ENCODE results near the gene STPG2. TPM values are rescaled to one million over a fixed set of nuclear protein-coding genes. Genes with fewer than 3 reads are reported as not detected.

Gene STPG2
- total and polyA plus RNA-seq, 4 donors: 0.05 to 0.67 (median 0.28) TPM; not detected in 1

GRCh38 chr4:98026362-98026761, 116.9 kb downstream of the STPG2 start:
- no peaks in the 10 kb centered on the region for H3K9me3 ChIP-seq (ENCODE audit: control insufficient read depth in 4 of 4, low read length in 3 of 4)
- H3K27ac ChIP-seq (ENCODE audit: low read depth in 1 of 2, low read length in 2 of 2): no peak overlapping the region
- no peaks in the 10 kb centered on the region for H3K36me3 ChIP-seq (ENCODE audit: control insufficient read depth in 4 of 4, insufficient read depth in 3 of 4, low read depth in 1 of 4, low read length in 3 of 4)
- WGBS: 90% methylated on average over 3 of the region's 3 CpGs
- TF ChIP-seq RXRA (IDR thresholded peaks at IDR 0.05) (no peak), HNF4A (conservative IDR thresholded peaks at IDR 0.05) (no peak), NR2F2 (IDR thresholded peaks at IDR 0.05) (no peak), HNF4G (IDR thresholded peaks at IDR 0.05) (no peak), ATF3 (IDR thresholded peaks at IDR 0.05) (no peak), JUND (IDR thresholded peaks at IDR 0.05) (no peak), TAF1 (conservative IDR thresholded peaks at IDR 0.05) (no peak), FOXA2 (IDR thresholded peaks at IDR 0.05) (no peak), EGR1 (IDR thresholded peaks at IDR 0.05; ENCODE audit: low read depth in 2 of 2) (no peak), MAX (IDR thresholded peaks at IDR 0.05) (no peak), SP1 (IDR thresholded peaks at IDR 0.05) (no peak), FOXA1 (IDR thresholded peaks at IDR 0.05) (no peak), YY1 (IDR thresholded peaks at IDR 0.05) (no peak), GABPA (IDR thresholded peaks at IDR 0.05 in 1 of 2, conservative IDR thresholded peaks at IDR 0.05 in 1 of 2) (no peak), RAD21 (IDR thresholded peaks at IDR 0.05) (no peak)
- TF ChIP-seq, protein P1, sequence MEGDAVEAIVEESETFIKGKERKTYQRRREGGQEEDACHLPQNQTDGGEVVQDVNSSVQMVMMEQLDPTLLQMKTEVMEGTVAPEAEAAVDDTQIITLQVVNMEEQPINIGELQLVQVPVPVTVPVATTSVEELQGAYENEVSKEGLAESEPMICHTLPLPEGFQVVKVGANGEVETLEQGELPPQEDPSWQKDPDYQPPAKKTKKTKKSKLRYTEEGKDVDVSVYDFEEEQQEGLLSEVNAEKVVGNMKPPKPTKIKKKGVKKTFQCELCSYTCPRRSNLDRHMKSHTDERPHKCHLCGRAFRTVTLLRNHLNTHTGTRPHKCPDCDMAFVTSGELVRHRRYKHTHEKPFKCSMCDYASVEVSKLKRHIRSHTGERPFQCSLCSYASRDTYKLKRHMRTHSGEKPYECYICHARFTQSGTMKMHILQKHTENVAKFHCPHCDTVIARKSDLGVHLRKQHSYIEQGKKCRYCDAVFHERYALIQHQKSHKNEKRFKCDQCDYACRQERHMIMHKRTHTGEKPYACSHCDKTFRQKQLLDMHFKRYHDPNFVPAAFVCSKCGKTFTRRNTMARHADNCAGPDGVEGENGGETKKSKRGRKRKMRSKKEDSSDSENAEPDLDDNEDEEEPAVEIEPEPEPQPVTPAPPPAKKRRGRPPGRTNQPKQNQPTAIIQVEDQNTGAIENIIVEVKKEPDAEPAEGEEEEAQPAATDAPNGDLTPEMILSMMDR (IDR thresholded peaks at IDR 0.05; ENCODE audit: low read depth, low read length, missing input control): no peak
- TF ChIP-seq, protein P2, sequence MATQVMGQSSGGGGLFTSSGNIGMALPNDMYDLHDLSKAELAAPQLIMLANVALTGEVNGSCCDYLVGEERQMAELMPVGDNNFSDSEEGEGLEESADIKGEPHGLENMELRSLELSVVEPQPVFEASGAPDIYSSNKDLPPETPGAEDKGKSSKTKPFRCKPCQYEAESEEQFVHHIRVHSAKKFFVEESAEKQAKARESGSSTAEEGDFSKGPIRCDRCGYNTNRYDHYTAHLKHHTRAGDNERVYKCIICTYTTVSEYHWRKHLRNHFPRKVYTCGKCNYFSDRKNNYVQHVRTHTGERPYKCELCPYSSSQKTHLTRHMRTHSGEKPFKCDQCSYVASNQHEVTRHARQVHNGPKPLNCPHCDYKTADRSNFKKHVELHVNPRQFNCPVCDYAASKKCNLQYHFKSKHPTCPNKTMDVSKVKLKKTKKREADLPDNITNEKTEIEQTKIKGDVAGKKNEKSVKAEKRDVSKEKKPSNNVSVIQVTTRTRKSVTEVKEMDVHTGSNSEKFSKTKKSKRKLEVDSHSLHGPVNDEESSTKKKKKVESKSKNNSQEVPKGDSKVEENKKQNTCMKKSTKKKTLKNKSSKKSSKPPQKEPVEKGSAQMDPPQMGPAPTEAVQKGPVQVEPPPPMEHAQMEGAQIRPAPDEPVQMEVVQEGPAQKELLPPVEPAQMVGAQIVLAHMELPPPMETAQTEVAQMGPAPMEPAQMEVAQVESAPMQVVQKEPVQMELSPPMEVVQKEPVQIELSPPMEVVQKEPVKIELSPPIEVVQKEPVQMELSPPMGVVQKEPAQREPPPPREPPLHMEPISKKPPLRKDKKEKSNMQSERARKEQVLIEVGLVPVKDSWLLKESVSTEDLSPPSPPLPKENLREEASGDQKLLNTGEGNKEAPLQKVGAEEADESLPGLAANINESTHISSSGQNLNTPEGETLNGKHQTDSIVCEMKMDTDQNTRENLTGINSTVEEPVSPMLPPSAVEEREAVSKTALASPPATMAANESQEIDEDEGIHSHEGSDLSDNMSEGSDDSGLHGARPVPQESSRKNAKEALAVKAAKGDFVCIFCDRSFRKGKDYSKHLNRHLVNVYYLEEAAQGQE (IDR thresholded peaks at IDR 0.05): no peak
- TF ChIP-seq, protein P3, sequence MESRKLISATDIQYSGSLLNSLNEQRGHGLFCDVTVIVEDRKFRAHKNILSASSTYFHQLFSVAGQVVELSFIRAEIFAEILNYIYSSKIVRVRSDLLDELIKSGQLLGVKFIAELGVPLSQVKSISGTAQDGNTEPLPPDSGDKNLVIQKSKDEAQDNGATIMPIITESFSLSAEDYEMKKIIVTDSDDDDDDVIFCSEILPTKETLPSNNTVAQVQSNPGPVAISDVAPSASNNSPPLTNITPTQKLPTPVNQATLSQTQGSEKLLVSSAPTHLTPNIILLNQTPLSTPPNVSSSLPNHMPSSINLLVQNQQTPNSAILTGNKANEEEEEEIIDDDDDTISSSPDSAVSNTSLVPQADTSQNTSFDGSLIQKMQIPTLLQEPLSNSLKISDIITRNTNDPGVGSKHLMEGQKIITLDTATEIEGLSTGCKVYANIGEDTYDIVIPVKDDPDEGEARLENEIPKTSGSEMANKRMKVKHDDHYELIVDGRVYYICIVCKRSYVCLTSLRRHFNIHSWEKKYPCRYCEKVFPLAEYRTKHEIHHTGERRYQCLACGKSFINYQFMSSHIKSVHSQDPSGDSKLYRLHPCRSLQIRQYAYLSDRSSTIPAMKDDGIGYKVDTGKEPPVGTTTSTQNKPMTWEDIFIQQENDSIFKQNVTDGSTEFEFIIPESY (IDR thresholded peaks at IDR 0.05): no peak
- no peak overlapping the region for H3K9ac ChIP-seq (ENCODE audit: low read depth in 1 of 2, low read length in 2 of 2)
- H3K4me3 ChIP-seq (ENCODE audit: low read depth in 1 of 3, low read length in 3 of 3): no peak overlapping the region
- no peaks in the 10 kb centered on the region for H3K27me3 ChIP-seq (ENCODE audit: control insufficient read depth in 4 of 4, insufficient read depth in 4 of 4, low read length in 3 of 4)
- no peaks in the 10 kb centered on the region for H3K4me1 ChIP-seq (ENCODE audit: control insufficient read depth in 4 of 4, insufficient read depth in 4 of 4, low read length in 3 of 4)
- DNase-seq (ENCODE audit: low spot score): no peak

Data from liver (tissue), 9 donors.